ENCODE data around the gene KANSL1.

KANSL1 gene

GRCh38 chr17:45980855-45981254, 212.4 kb downstream of the KANSL1 start:
- no peak for DNase-seq (ENCODE audit: low read depth)
